H9 (cell line): ENCODE results near the gene DOCK11. TPM values are rescaled to one million over a fixed set of nuclear protein-coding genes. Genes with fewer than 3 reads are reported as not detected.
"Not testable (repeated sequence)": the region's sequence is repeated elsewhere in the genome, so short reads cannot be mapped to it uniquely, and the experiment has no call there.

ENCODE experiments used
- DNase-seq: peaks from one replicate; pipeline ENCODE4 v3.0.0-alpha.2; 2017
- H2AFZ ChIP-seq: one replicate; pipeline ENCODE4 v1.6.1; 2013; ENCODE audit warnings: mild to moderate bottlenecking, low read length, control low read depth, moderate library complexity
- H2AK5ac ChIP-seq: 2 replicates; pipeline ENCODE4 v1.6.1; 2013; ENCODE audit warnings: low read length, control low read depth, mixed read lengths; ENCODE audit not compliant: insufficient read length
- H2BK120ac ChIP-seq: one replicate; pipeline ENCODE4 v1.6.1; 2013; ENCODE audit warnings: low read depth, mild to moderate bottlenecking, low read length, control low read depth, inconsistent platforms; ENCODE audit not compliant: poor library complexity, severe bottlenecking
- H2BK12ac ChIP-seq: 2 replicates; pipeline ENCODE4 v1.6.1; 2013; ENCODE audit warnings: low read length, control low read depth, mixed read lengths, low read depth; ENCODE audit not compliant: insufficient read length
- H2BK15ac ChIP-seq: 2 replicates; pipeline ENCODE4 v1.6.1; 2013; ENCODE audit warnings: low read depth, low read length, control low read depth
- H2BK20ac ChIP-seq: one replicate; pipeline ENCODE4 v1.6.1; 2013; ENCODE audit warnings: low read depth, mild to moderate bottlenecking, low read length, control low read depth, inconsistent platforms; ENCODE audit not compliant: poor library complexity, severe bottlenecking
- H2BK5ac ChIP-seq: 2 replicates; pipeline ENCODE4 v1.6.1; 2013; ENCODE audit warnings: low read length, control low read depth, mixed read lengths; ENCODE audit not compliant: insufficient read length
- H3K14ac ChIP-seq: 2 replicates; pipeline ENCODE4 v1.6.1; 2013; ENCODE audit warnings: low read length, control low read depth; ENCODE audit not compliant: insufficient read depth
- H3K18ac ChIP-seq: 2 replicates; pipeline ENCODE4 v1.6.1; 2013; ENCODE audit warnings: low read depth, mild to moderate bottlenecking, mixed read lengths, low read length, control low read depth; ENCODE audit not compliant: insufficient read length
- H3K23ac ChIP-seq: 2 replicates; pipeline ENCODE4 v1.6.1; 2013; ENCODE audit warnings: low read length, control low read depth, mixed read lengths, low read depth; ENCODE audit not compliant: insufficient read length
- H3K23me2 ChIP-seq: 2 replicates; pipeline ENCODE4 v1.6.1; 2013; ENCODE audit warnings: low read depth, mild to moderate bottlenecking, mixed read lengths, low read length, control low read depth; ENCODE audit not compliant: insufficient read length, poor library complexity, severe bottlenecking
- H3K27ac ChIP-seq: 2 replicates; pipeline ENCODE4 v1.5.1; 2013; ENCODE audit warnings: low read length, control low read depth, mixed read lengths, low read depth; ENCODE audit not compliant: insufficient read length
- H3K27me3 ChIP-seq: 2 replicates; pipeline ENCODE4 v1.6.1; 2013; ENCODE audit warnings: low read length, control low read depth, inconsistent platforms; ENCODE audit not compliant: insufficient read depth
- H3K4ac ChIP-seq: 2 replicates; pipeline ENCODE4 v1.6.1; 2013; ENCODE audit warnings: low read depth, mild to moderate bottlenecking, control low read depth, inconsistent platforms, low read length, moderate library complexity
- H3K4me1 ChIP-seq: 2 replicates; pipeline ENCODE4 v1.6.1; 2013; ENCODE audit warnings: low read length, control low read depth, inconsistent platforms; ENCODE audit not compliant: insufficient read depth
- H3K4me2 ChIP-seq: 2 replicates; pipeline ENCODE4 v1.6.1; 2013; ENCODE audit warnings: low read length, control low read depth, mixed read lengths; ENCODE audit not compliant: insufficient read length, insufficient read depth
- H3K56ac ChIP-seq: 2 replicates; pipeline ENCODE4 v1.6.1; 2013; ENCODE audit warnings: low read depth, mild to moderate bottlenecking, mixed read lengths, low read length, control low read depth; ENCODE audit not compliant: insufficient read length
- H3K79me1 ChIP-seq: 2 replicates; pipeline ENCODE4 v1.6.1; 2013; ENCODE audit warnings: low read depth, mild to moderate bottlenecking, moderate library complexity, low read length, control low read depth, inconsistent platforms; ENCODE audit not compliant: insufficient read depth, poor library complexity, severe bottlenecking
- H3K79me2 ChIP-seq: 2 replicates; pipeline ENCODE4 v1.6.1; 2013; ENCODE audit warnings: low read length, control low read depth, inconsistent platforms; ENCODE audit not compliant: insufficient read depth
- H3K9ac ChIP-seq: 2 replicates; pipeline ENCODE4 v1.6.1; 2013; ENCODE audit warnings: low read length, control low read depth, mixed read lengths; ENCODE audit not compliant: insufficient read length; ENCODE audit errors: extremely low read depth
- H3K9me3 ChIP-seq: one replicate; pipeline ENCODE4 v1.6.1; 2013; ENCODE audit warnings: low read depth, low read length, inconsistent platforms; ENCODE audit not compliant: control insufficient read depth
- H3T11ph ChIP-seq: one replicate; pipeline ENCODE4 v1.6.1; 2013; ENCODE audit warnings: mild to moderate bottlenecking, low read length, control low read depth, inconsistent platforms
- H4K20me1 ChIP-seq: one replicate; pipeline ENCODE4 v1.6.1; 2013; ENCODE audit not compliant: control insufficient read depth, insufficient read length, insufficient read depth
- H4K5ac ChIP-seq: 2 replicates; pipeline ENCODE4 v1.6.1; 2013; ENCODE audit warnings: low read depth, mild to moderate bottlenecking, mixed read lengths, low read length, control low read depth; ENCODE audit not compliant: insufficient read length
- H4K8ac ChIP-seq: replicated peaks from 2 replicates; pipeline ENCODE4 v1.6.1; 2013; ENCODE audit warnings: low read length, control low read depth, mixed read lengths, low read depth; ENCODE audit not compliant: insufficient read length
- H4K91ac ChIP-seq: 2 replicates; pipeline ENCODE4 v1.6.1; 2013; ENCODE audit warnings: low read depth, mild to moderate bottlenecking, moderate library complexity, mixed read lengths, low read length, control low read depth; ENCODE audit not compliant: insufficient read length
- H3K27ac Mint-ChIP-seq, 3 experiments: 2 replicates in 2 of 3; 3 replicates in 1 of 3; pipeline ENCODE4 v1.8.0; 2020 to 2021; ENCODE audit warnings: mixed read lengths in 3 of 3, mild to moderate bottlenecking in 1 of 3, moderate library complexity in 1 of 3
- H3K27me3 Mint-ChIP-seq: 2 replicates; pipeline ENCODE4 v1.8.0; 2021; ENCODE audit warnings: low read depth, mild to moderate bottlenecking, moderate library complexity, mixed read lengths
- H3K36me3 Mint-ChIP-seq, 3 experiments: 2 replicates in 2 of 3; 3 replicates in 1 of 3; pipeline ENCODE4 v1.8.0; 2020 to 2021; ENCODE audit warnings: low read depth in 3 of 3, mixed read lengths in 3 of 3; ENCODE audit not compliant: insufficient read depth in 1 of 3
- H3K4me1 Mint-ChIP-seq, 2 experiments: 2 replicates each; pipeline ENCODE4 v1.8.0; 2020; ENCODE audit warnings: mixed read lengths in 2 of 2
- H3K4me3 Mint-ChIP-seq, 2 experiments: 2 replicates in 1 of 2; 3 replicates in 1 of 2; pipeline ENCODE4 v1.8.0; 2020 to 2021; ENCODE audit warnings: mild to moderate bottlenecking in 2 of 2, mixed read lengths in 2 of 2, moderate library complexity in 1 of 2
- H3K9me3 Mint-ChIP-seq, 2 experiments: 2 replicates in 1 of 2; 3 replicates in 1 of 2; pipeline ENCODE4 v1.8.0; 2020; ENCODE audit warnings: mild to moderate bottlenecking in 2 of 2, mixed read lengths in 2 of 2, moderate library complexity in 1 of 2
- CTCF ChIP-seq: fragments of 200-600 bp; sonication (generic); conservative IDR thresholded peaks from 3 replicates; pipeline ENCODE4 v1.8.0; 2021; ENCODE audit warnings: antibody characterized with exemption, mild to moderate bottlenecking
- WGBS: extraction: QIAGEN DNeasy Blood & Tissue Kit; methylation state at CpG from one replicate; pipeline ENCODE4 v1.1.7; 2013; ENCODE audit warnings: missing lambda C conversion rate, low lambda C conversion rate, mixed read lengths; ENCODE audit not compliant: insufficient read length; ENCODE audit errors: extremely low coverage; 5-methylcytosine and 5-hydroxymethylcytosine counted together
- total RNA-seq: library from RNA; stranded (reverse); gene quantifications from 2 replicates; pipeline ENCODE4 v1.2.1, GENCODE V29; 2021

Gene DOCK11
- total RNA-seq, 1 experiment from 2014 or later, result 6.2 TPM

- Histone ChIP-seq H3T11ph (no peak overlapping the region), H3K4me1 (peaks cover 3% of the 10 kb centered on the region; the same call in 1 of the 2 replicates), H2AK5ac (no peak overlapping the region), H2BK15ac (no peak overlapping the region), H3K4ac (no peak overlapping the region), H2BK120ac (no peak overlapping the region), H3K9ac (no peak overlapping the region), H2AFZ (no peak overlapping the region), H4K20me1 (no peaks in the 10 kb centered on the region), H3K56ac (no peak overlapping the region), H4K8ac (no peak overlapping the region), H4K91ac (no peak overlapping the region), H2BK20ac (no peak overlapping the region), H3K27ac (no peak overlapping the region), H3K79me2 (no peaks in the 10 kb centered on the region), H4K5ac (no peak overlapping the region), H3K27me3 (no peaks in the 10 kb centered on the region; the same call in 1 of the 2 replicates), H3K18ac (no peak overlapping the region), H3K79me1 (no peaks in the 10 kb centered on the region), H3K14ac (no peak overlapping the region), H3K23me2 (no peaks in the 10 kb centered on the region), H3K23ac (no peak overlapping the region), H2BK12ac (no peak overlapping the region), H2BK5ac (no peak overlapping the region), H3K9me3 (peaks cover 9% of the 10 kb centered on the region), H3K4me2 (no peak overlapping the region)
- Mint-ChIP-seq H3K4me3 (peak overlapping the region in 1 of 2 experiments; percentile 3; a peak in 3 of 5 replicates), H3K36me3 (peaks cover 0 to 4% (median 2%) of the 10 kb centered on the region in 3 experiments; a peak in 4 of 7 replicates), H3K4me1 (peaks cover 18 to 24% of the 10 kb centered on the region in 2 experiments), H3K9me3 (peaks cover 13 to 72% of the 10 kb centered on the region in 2 experiments), H3K27me3 (peaks cover 14% of the 10 kb centered on the region), H3K27ac (no peak overlapping the region)
- no CpG with 5 or more reads among the region's 4 CpGs for WGBS
- no peak for TF ChIP-seq CTCF
- no peak for DNase-seq
Observed at GRCh38 chrX:118730500-118731247, 235.1 kb downstream of the DOCK11 start.

GRCh38 chrX:118732551-118732950 is 236.9 kb downstream of the DOCK11 start:
- H3K18ac ChIP-seq, H3K79me2 ChIP-seq, H4K91ac ChIP-seq, H3K23me2 ChIP-seq, H4K5ac ChIP-seq, H2BK20ac ChIP-seq, H2AK5ac ChIP-seq, H3K9me3 ChIP-seq, H2BK12ac ChIP-seq, H2BK120ac ChIP-seq, H3K27ac ChIP-seq, H3K4me3 Mint-ChIP-seq, H3K4me2 ChIP-seq, H3K27ac Mint-ChIP-seq, H3K23ac ChIP-seq, DNase-seq, H3K9ac ChIP-seq, H2AFZ ChIP-seq, H3K56ac ChIP-seq, H3T11ph ChIP-seq, H4K20me1 ChIP-seq, H3K27me3 ChIP-seq, H3K4ac ChIP-seq, H4K8ac ChIP-seq, H3K79me1 ChIP-seq, H3K36me3 Mint-ChIP-seq, H3K4me1 ChIP-seq, H2BK5ac ChIP-seq, H3K14ac ChIP-seq, H2BK15ac ChIP-seq: not testable (repeated sequence)
- Mint-ChIP-seq H3K27me3 (peaks cover 14% of the 10 kb centered on the region), H3K9me3 (peaks cover 25 to 79% of the 10 kb centered on the region in 2 experiments), H3K4me1 (peaks cover 15 to 18% of the 10 kb centered on the region in 2 experiments)
- no CpG with 5 or more reads among the region's 3 CpGs for WGBS
